Neural progenitor cell (in vitro differentiated cells): ENCODE data around the gene DKK1.

Experiments
- CTCF ChIP-seq: fragments of 200-600 bp; sonication (generic); IDR thresholded peaks from 2 replicates; pipeline ENCODE4 v1.5.1; 2017; ENCODE audit warnings: antibody characterized with exemption, mild to moderate bottlenecking
- EZH2 ChIP-seq: fragments of 200-600 bp; sonication (generic); IDR thresholded peaks from 2 replicates; pipeline ENCODE4 v1.6.1; 2017; ENCODE audit warnings: antibody characterized with exemption, mild to moderate bottlenecking, moderate library complexity
- EZH2phosphoT487 ChIP-seq: fragments of 200-600 bp; sonication (generic); IDR thresholded peaks from 2 replicates; pipeline ENCODE4 v1.6.1; 2017; ENCODE audit warnings: antibody characterized with exemption

GRCh38 chr10:52313256-52313932, 687 bp upstream of the DKK1 start:
- no peak for TF ChIP-seq CTCF
- TF ChIP-seq EZH2: no peak
- peak; percentile 48 for TF ChIP-seq EZH2phosphoT487
